Osteocyte (in vitro differentiated cells): ENCODE data around the gene TARS3. TPM values are rescaled to one million over a fixed set of nuclear protein-coding genes. Genes with fewer than 3 reads are reported as not detected.

Source experiments
- DNase-seq: peaks from one replicate; pipeline ENCODE4 v3.0.0; 2021; ENCODE audit warnings: mixed read lengths; ENCODE audit not compliant: unreplicated experiment; ENCODE audit errors: extremely low spot score
- H3K27ac Mint-ChIP-seq: one replicate; pipeline ENCODE4 v1.8.0; 2021; ENCODE audit warnings: mild to moderate bottlenecking, mixed read lengths; ENCODE audit not compliant: unreplicated experiment
- H3K27me3 Mint-ChIP-seq: one replicate; pipeline ENCODE4 v1.8.0; 2021; ENCODE audit warnings: mixed read lengths; ENCODE audit not compliant: unreplicated experiment
- H3K36me3 Mint-ChIP-seq: one replicate; pipeline ENCODE4 v1.8.0; 2021; ENCODE audit warnings: mixed read lengths; ENCODE audit not compliant: unreplicated experiment
- H3K4me1 Mint-ChIP-seq: one replicate; pipeline ENCODE4 v1.8.0; 2021; ENCODE audit warnings: mixed read lengths; ENCODE audit not compliant: unreplicated experiment
- H3K4me3 Mint-ChIP-seq: one replicate; pipeline ENCODE4 v1.8.0; 2021; ENCODE audit warnings: mild to moderate bottlenecking, moderate library complexity, mixed read lengths; ENCODE audit not compliant: unreplicated experiment
- H3K9me3 Mint-ChIP-seq: one replicate; pipeline ENCODE4 v1.8.0; 2021; ENCODE audit warnings: mixed read lengths; ENCODE audit not compliant: unreplicated experiment
- total RNA-seq: library from RNA; stranded (reverse); gene quantifications from 2 replicates; pipeline ENCODE4 v1.2.1, GENCODE V29; 2021
- TF ChIP-seq, protein P1 (sequence below): fragments of 200-600 bp; sonication (generic); IDR thresholded peaks from 2 replicates; pipeline ENCODE4 v1.5.0; 2021; ENCODE audit warnings: antibody characterized with exemption, mild to moderate bottlenecking, moderate library complexity

TARS3 gene
- total RNA-seq, 1 donor from 2014 or later, result 16.0 TPM

- Mint-ChIP-seq H3K36me3 (peaks cover 18% of the 10 kb centered on the region), H3K27ac (no peak overlapping the region), H3K4me3 (no peak overlapping the region), H3K9me3 (no peaks in the 10 kb centered on the region), H3K27me3 (no peaks in the 10 kb centered on the region), H3K4me1 (peaks cover 7% of the 10 kb centered on the region)
- TF ChIP-seq, protein P1, sequence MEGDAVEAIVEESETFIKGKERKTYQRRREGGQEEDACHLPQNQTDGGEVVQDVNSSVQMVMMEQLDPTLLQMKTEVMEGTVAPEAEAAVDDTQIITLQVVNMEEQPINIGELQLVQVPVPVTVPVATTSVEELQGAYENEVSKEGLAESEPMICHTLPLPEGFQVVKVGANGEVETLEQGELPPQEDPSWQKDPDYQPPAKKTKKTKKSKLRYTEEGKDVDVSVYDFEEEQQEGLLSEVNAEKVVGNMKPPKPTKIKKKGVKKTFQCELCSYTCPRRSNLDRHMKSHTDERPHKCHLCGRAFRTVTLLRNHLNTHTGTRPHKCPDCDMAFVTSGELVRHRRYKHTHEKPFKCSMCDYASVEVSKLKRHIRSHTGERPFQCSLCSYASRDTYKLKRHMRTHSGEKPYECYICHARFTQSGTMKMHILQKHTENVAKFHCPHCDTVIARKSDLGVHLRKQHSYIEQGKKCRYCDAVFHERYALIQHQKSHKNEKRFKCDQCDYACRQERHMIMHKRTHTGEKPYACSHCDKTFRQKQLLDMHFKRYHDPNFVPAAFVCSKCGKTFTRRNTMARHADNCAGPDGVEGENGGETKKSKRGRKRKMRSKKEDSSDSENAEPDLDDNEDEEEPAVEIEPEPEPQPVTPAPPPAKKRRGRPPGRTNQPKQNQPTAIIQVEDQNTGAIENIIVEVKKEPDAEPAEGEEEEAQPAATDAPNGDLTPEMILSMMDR, result no peak
- no peak for DNase-seq
These were observed 800 bp upstream of the TARS3 start for GRCh38 chr15:101725073-101725472.

DNA sequence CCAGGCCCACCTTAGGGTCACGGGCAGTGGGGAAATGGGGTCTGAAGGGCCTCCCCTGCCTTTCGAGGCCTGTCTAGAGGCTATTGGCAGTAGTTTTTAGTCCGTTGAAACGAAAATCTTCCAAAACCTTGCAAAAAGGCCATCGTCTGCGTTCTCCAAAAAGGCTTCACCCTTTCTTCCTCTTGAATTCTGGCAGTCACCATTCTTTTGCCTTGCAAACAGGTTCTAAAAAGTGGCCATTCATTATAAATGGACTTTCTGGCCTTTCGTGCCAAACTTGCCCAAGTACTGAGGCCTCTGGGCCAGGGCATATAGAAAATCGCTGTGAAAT is 367 bp upstream of the TARS3 start:
- no peaks in the 10 kb centered on the region for H3K27me3 Mint-ChIP-seq
- H3K27ac Mint-ChIP-seq, result peak overlapping the region; percentile 34
- H3K4me1 Mint-ChIP-seq, result peaks cover 7% of the 10 kb centered on the region
- TF ChIP-seq, protein P1, result no peak
- peaks cover 21% of the 10 kb centered on the region for H3K36me3 Mint-ChIP-seq
- H3K4me3 Mint-ChIP-seq, result peak overlapping the region; percentile 29
- H3K9me3 Mint-ChIP-seq, result no peaks in the 10 kb centered on the region
- no peak for DNase-seq

DNA sequence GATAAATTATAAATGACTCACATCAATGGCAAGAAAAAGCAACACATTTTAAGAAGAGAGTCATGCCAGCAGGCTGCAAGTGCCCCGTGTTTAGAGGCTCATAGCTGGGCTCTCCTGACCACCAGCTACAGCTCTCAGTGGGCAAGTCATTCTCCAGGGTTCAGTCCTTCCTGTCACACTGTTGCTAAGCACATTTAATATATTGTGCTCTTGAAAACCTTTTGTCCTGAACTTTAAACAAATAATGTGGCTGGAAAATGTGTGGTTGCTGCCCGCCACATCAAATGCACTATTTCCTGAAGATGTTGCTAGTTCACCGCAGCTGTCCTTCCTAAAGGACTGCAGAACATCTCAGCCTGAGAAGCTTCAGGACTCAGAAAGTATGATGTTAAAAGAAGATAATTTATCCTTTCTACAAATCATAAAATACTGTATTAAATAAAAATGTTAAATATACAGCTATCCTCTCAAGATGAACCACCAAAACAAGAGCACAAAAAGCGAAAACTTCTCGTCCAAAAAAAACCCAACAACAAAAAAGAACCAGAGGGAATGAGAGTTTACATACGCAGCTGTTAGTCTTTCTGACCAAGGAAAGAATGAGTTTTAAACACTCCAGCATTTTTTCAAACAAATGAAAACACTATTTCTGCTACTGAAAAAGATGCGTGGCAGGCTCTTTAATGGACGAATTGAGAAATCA is 951 bp downstream of the TARS3 start:
- Mint-ChIP-seq H3K36me3 (peaks cover 29% of the 10 kb centered on the region), H3K27me3 (no peaks in the 10 kb centered on the region), H3K9me3 (no peaks in the 10 kb centered on the region), H3K27ac (peak overlapping the region; percentile 79), H3K4me3 (peak overlapping the region; percentile 80), H3K4me1 (peaks cover 7% of the 10 kb centered on the region)
- DNase-seq, result no peak
- TF ChIP-seq, protein P1, result no peak

DNA sequence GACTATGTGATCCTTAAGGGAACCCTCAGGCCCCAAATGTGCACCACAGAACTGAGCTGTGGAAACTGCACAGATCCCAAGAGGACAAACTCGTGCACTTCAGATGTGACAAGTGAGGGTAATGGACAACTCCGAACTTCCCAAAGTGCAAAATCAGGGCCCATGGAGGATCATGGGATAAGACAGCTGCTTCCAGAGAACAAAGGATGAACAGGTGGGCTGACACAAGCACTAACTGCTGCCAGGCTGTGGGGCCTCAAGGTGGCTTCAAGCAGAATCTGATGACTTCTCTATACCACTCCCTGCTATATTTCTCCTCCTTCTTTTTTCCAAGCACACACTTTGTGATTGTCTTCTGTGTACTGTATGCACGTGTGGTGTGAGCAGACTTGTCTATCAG is 5.4 kb downstream of the TARS3 start:
- TF ChIP-seq, protein P1, result no peak
- no peaks in the 10 kb centered on the region for H3K27me3 Mint-ChIP-seq
- no peaks in the 10 kb centered on the region for H3K9me3 Mint-ChIP-seq
- no peak overlapping the region for H3K27ac Mint-ChIP-seq
- no peak for DNase-seq
- peaks cover 44% of the 10 kb centered on the region for H3K36me3 Mint-ChIP-seq
- H3K4me1 Mint-ChIP-seq, result peaks cover 7% of the 10 kb centered on the region
- no peak overlapping the region for H3K4me3 Mint-ChIP-seq

DNA sequence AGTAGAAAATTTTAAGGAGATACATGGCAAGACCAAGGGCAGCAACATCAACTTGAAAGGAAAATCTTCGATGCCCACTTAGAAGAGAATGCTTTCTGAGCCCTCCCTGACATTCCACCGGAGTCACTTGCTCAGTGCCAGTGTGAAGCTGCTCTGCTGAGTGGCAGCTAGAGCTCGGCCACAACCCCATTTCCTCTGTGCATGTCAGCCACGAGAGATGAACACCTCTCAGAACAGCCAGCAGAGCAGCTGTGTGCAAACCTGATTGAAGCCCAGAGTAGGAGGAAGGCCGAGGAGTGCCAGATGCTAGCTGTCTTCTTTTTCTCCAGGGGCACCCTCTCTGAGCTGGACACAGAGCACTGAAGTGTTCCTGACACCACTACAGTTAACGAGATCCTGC is 12.2 kb downstream of the TARS3 start:
- Mint-ChIP-seq H3K4me1 (peaks cover 6% of the 10 kb centered on the region), H3K9me3 (no peaks in the 10 kb centered on the region), H3K36me3 (peaks cover 41% of the 10 kb centered on the region), H3K27ac (no peak overlapping the region), H3K27me3 (no peaks in the 10 kb centered on the region), H3K4me3 (no peak overlapping the region)
- TF ChIP-seq, protein P1, result no peak
- no peak for DNase-seq
